ENCODE data around the gene ZNF618.

Gene ZNF618

DNA sequence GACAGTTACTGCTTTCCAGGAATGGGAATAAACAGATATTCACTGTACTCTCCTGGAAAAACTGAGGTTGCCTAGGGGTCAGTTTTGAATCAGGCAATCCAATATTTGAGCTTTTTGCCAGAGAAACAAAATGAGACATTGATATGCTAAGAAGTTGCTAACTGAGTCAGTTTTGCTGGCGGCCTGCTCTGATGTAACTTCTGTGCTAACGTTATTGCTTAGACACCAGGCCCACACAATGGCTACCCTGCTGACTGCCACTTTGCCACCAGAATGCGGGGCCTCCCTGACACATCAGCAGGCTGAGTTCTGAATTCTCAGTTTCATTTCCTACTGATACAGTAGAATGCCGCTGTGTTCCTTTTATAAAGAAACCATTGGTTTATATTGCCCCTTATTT lies 18.2 kb upstream of the ZNF618 start:
- Histone ChIP-seq H3K4me2 (ENCODE audit: low read depth, low read length, poor library complexity, severe bottlenecking) (no peak overlapping the region), H3K36me3 (ENCODE audit: insufficient read depth, low read length) (no peaks in the 10 kb centered on the region), H2AFZ (ENCODE audit: low read length) (no peak overlapping the region), H3F3A (ENCODE audit: low read depth) (no peaks in the 10 kb centered on the region), H3K27me3 (ENCODE audit: insufficient read depth, low read length, poor library complexity, severe bottlenecking) (no peaks in the 10 kb centered on the region), H3K9me3 (ENCODE audit: insufficient read depth, low read depth, low read length) (no peaks in the 10 kb centered on the region), H3K9me2 (replicated peaks; ENCODE audit: low read depth, low read length) (no peaks in the 10 kb centered on the region), H3K9ac (ENCODE audit: low read depth, low read length, poor library complexity, severe bottlenecking) (no peak overlapping the region), H3K4me3 (ENCODE audit: low read length, poor library complexity, severe bottlenecking) (no peak overlapping the region), H4K20me1 (ENCODE audit: insufficient read depth, low read length, poor library complexity, severe bottlenecking) (no peaks in the 10 kb centered on the region), H3K4me1 (ENCODE audit: insufficient read depth, low read length, poor library complexity, severe bottlenecking) (no peaks in the 10 kb centered on the region), H3K79me2 (ENCODE audit: insufficient read depth, low read length) (no peaks in the 10 kb centered on the region)
- TF ChIP-seq EZH2phosphoT487 (IDR thresholded peaks at IDR 0.05; ENCODE audit: borderline replicate concordance): no peak
- TF ChIP-seq, protein P1, sequence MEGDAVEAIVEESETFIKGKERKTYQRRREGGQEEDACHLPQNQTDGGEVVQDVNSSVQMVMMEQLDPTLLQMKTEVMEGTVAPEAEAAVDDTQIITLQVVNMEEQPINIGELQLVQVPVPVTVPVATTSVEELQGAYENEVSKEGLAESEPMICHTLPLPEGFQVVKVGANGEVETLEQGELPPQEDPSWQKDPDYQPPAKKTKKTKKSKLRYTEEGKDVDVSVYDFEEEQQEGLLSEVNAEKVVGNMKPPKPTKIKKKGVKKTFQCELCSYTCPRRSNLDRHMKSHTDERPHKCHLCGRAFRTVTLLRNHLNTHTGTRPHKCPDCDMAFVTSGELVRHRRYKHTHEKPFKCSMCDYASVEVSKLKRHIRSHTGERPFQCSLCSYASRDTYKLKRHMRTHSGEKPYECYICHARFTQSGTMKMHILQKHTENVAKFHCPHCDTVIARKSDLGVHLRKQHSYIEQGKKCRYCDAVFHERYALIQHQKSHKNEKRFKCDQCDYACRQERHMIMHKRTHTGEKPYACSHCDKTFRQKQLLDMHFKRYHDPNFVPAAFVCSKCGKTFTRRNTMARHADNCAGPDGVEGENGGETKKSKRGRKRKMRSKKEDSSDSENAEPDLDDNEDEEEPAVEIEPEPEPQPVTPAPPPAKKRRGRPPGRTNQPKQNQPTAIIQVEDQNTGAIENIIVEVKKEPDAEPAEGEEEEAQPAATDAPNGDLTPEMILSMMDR (conservative IDR thresholded peaks at IDR 0.05; ENCODE audit: low read length): no peak

DNA sequence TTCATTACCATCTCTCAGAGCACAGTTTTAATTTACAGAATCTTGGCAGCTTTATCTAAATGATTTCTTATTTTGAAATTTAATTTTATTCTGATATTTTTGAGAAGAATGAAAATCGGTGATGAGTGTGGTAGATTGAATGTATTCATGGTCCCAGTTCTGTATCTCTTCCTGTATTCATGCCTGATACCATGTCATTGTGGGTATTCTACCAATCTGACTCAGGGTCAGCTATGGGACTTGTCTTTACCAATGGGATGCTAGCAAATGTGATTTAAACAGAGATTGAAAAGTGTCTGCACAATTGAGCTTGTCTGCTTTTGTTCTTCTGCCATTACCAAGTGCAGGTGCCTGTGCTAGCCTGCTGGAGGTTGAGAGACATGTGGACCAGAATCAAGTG lies 17.8 kb upstream of the ZNF618 start:
- Histone ChIP-seq H2AFZ (ENCODE audit: low read length) (no peak overlapping the region), H4K20me1 (ENCODE audit: insufficient read depth, low read length, poor library complexity, severe bottlenecking) (no peaks in the 10 kb centered on the region), H3K4me1 (ENCODE audit: insufficient read depth, low read length, poor library complexity, severe bottlenecking) (no peaks in the 10 kb centered on the region), H3K27me3 (ENCODE audit: insufficient read depth, low read length, poor library complexity, severe bottlenecking) (no peaks in the 10 kb centered on the region), H3K36me3 (ENCODE audit: insufficient read depth, low read length) (no peaks in the 10 kb centered on the region), H3K4me3 (ENCODE audit: low read length, poor library complexity, severe bottlenecking) (no peak overlapping the region), H3K79me2 (ENCODE audit: insufficient read depth, low read length) (no peaks in the 10 kb centered on the region), H3K9me2 (replicated peaks; ENCODE audit: low read depth, low read length) (no peaks in the 10 kb centered on the region), H3F3A (ENCODE audit: low read depth) (no peaks in the 10 kb centered on the region), H3K9ac (ENCODE audit: low read depth, low read length, poor library complexity, severe bottlenecking) (no peak overlapping the region), H3K9me3 (ENCODE audit: insufficient read depth, low read depth, low read length) (no peaks in the 10 kb centered on the region), H3K4me2 (ENCODE audit: low read depth, low read length, poor library complexity, severe bottlenecking) (no peak overlapping the region)
- TF ChIP-seq EZH2phosphoT487 (IDR thresholded peaks at IDR 0.05; ENCODE audit: borderline replicate concordance): no peak
- TF ChIP-seq, protein P1 (conservative IDR thresholded peaks at IDR 0.05; ENCODE audit: low read length): no peak

DNA sequence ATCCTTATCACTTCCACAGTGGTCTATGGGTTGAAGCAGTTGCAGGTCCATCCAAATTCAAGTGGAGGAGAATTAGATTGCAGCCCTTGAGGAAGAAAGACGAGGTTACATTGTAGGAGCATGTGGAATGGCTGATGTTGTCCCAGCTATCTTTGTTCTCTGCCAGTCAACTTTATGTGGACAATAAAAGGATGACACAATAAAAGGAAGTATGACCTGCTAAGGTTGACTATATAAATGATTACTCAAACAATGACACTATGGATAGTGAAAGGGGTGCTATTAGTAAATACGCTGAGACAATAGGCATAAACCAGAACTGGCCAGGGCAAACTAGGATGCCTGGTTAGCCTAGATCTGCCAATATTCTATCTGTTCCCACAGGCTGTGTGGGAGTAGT lies 12.8 kb upstream of the ZNF618 start:
- Histone ChIP-seq H3K4me1 (ENCODE audit: insufficient read depth, low read length, poor library complexity, severe bottlenecking) (no peaks in the 10 kb centered on the region), H3K36me3 (ENCODE audit: insufficient read depth, low read length) (no peaks in the 10 kb centered on the region), H3K9ac (ENCODE audit: low read depth, low read length, poor library complexity, severe bottlenecking) (no peak overlapping the region), H3K79me2 (ENCODE audit: insufficient read depth, low read length) (no peaks in the 10 kb centered on the region), H4K20me1 (ENCODE audit: insufficient read depth, low read length, poor library complexity, severe bottlenecking) (no peaks in the 10 kb centered on the region), H3K4me3 (ENCODE audit: low read length, poor library complexity, severe bottlenecking) (no peak overlapping the region), H2AFZ (ENCODE audit: low read length) (no peak overlapping the region), H3K4me2 (ENCODE audit: low read depth, low read length, poor library complexity, severe bottlenecking) (no peak overlapping the region), H3F3A (ENCODE audit: low read depth) (no peaks in the 10 kb centered on the region), H3K9me3 (ENCODE audit: insufficient read depth, low read depth, low read length) (no peaks in the 10 kb centered on the region), H3K9me2 (replicated peaks; ENCODE audit: low read depth, low read length) (no peaks in the 10 kb centered on the region), H3K27me3 (ENCODE audit: insufficient read depth, low read length, poor library complexity, severe bottlenecking) (no peaks in the 10 kb centered on the region)
- TF ChIP-seq EZH2phosphoT487 (IDR thresholded peaks at IDR 0.05; ENCODE audit: borderline replicate concordance): no peak
- TF ChIP-seq, protein P1 (conservative IDR thresholded peaks at IDR 0.05; ENCODE audit: low read length): no peak
